GM19099 (cell line): ENCODE results near the gene HNRNPH1.
A peak's percentile ranks its signal among the peaks of the same experiment; 100 is the strongest.

Source experiments
- POLR2A ChIP-seq: IDR thresholded peaks from 3 replicates; pipeline ENCODE4 v1.6.1; 2011; ENCODE audit warnings: low read depth; ENCODE audit not compliant: insufficient read length; ENCODE audit errors: extremely low read depth

HNRNPH1 gene

GRCh38 chr5:179613460-179614071, 9.9 kb downstream of the HNRNPH1 start:
- peak; percentile 18 for TF ChIP-seq POLR2A

DNA sequence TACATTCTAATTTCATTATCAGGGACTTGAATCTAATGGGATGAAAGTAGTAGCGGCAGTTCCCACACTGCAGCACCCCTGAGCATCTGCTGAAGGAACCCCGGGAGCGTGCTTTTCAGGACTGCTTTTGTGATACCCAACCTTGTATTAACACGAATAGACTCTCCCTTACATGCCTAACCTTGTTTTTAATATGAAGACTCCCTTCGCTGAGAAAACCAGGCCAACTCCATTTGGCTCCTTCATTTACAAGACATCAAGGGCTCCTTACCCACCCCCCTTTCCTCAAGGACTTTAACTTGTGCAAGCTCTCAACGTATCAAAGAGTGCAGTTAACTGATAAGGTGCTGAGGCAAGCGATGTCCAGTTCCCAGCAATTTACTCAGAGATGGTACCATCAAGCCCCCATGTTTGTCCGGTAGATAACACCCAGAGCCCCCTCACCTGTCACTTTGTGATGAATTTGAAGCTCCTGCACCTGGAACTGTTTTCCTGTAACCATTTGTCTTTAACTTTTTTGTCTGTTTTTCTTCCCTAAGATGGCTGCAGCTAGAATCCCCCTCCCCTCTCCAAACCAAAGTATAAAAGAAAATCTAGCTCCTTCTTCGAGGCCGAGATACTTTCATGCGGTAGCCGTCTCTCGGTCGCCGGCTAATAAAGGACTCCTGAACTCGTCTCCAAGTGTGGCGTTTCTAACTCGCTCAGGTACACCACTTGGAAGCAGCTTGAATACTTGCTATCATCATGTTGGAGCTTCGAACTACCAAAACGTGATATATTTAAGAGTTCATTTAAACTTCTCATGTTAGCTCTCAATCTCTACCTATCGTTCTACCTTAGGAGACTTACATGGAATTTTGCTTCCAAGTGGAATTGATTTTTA, 10.7 kb downstream of the HNRNPH1 start:
- no peak for TF ChIP-seq POLR2A

GRCh38 chr5:179610903-179611265, 12.6 kb downstream of the HNRNPH1 start:
- no peak for TF ChIP-seq POLR2A

DNA sequence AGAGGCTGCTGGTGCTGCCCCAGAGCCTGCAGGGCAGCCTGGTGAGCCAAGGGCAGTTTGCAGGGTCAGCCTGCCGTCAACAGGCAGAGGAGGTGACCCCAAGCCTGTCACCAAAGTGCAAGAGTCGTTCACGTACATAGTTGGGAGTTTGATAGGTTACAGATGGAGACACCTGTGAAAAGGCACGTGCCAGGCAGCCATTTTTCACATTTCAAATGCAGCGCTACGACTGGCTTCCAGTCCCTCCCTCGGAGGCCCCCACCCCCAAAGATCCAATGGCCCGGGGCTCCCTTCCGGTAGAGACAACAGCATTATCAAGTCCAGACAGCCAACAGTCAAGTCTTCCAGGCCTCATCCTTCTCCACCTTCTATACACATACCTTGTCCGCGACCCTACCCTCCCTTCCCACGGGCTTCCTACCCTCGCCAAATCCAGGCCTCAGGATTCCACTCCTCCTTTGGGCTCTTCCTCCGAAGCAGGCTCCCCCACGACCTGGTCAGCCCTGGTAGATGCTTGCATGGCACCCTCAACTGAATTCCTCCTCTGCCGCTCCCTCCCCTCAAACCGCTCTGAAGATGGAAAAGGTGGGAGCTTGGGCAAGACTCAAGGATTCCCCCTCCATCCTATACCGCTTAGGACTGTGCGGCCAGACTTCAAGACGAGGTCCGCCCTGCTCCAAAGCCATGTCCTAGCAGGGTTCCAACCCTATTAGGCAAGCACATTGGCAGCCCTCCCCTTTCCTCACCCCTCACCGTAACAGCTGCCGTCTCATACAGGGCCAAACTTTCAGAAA, 13.2 kb downstream of the HNRNPH1 start:
- peak; percentile 16 for TF ChIP-seq POLR2A

DNA sequence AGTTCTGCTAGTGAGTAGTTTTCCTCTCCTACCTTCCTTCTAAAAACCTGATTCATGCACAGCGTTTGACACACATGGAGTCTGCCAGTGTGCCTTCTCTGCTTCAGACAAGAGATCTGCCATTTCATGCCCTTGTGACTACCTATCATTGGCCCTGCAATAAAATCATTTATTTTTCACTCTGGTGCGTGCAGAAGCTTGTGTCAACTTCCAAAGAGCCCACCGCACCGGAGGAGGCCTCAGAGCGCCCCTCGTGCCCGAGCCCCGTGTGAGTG, 13.7 kb downstream of the HNRNPH1 start:
- no peak for TF ChIP-seq POLR2A

- TF ChIP-seq POLR2A = no peak
Observed at GRCh38 chr5:179608131-179608581, 15.3 kb downstream of the HNRNPH1 start.

DNA sequence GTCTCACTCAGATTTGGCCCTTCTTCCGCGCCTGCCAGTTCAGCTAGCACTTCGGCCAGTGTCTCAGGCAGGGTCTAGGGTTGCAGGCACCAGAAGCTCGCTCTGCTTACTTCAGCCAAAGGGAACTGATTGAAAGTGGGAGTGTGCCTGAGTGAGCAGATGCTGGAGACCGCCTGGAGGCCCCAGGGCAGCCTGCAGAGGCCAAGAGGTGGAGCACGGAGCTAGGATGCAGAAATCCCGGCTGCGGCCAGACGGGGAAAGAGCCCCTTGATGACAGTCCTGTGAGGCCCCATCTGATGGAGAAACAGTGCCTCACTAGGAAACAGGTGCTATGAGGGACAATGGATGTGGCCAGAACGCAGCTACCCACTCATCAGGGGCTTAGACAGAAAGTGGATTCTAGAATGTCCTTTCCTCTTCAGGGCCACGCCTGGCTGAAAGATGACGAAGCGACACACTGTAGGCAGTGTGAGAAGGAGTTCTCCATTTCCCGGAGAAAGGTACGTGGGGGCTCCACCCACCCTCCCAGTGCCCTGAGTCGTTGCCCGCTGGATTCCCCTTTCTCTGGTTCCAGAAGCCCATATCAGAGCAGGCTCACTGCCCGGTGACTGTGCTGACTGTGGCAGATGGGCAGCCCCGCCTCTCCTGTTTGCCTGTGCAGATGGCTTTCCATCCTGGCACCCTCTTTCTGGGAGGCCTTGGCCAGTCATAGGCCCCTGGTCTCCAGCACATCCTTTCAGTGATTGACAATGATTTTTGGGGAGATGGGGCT, 16.1 kb downstream of the HNRNPH1 start:
- no peak for TF ChIP-seq POLR2A

DNA sequence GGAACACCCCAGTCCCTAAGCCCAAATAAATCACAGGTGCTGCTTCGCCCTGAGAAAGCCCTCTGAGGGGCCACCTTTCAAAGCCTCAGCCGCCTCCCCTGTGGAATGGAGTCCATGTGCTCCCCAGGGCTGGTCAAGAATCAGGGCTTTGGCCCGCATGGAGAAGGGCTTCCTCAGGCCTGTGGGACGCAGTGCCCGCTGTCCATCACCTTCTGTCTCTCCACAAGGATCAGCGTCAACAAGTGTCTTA, 16.6 kb downstream of the HNRNPH1 start:
- no peak for TF ChIP-seq POLR2A

GRCh38 chr5:179606071-179606909, 17.2 kb downstream of the HNRNPH1 start:
- TF ChIP-seq POLR2A = no peak

- TF ChIP-seq POLR2A = no peak
Observed at GRCh38 chr5:179605026-179605833, 18.2 kb downstream of the HNRNPH1 start.

DNA sequence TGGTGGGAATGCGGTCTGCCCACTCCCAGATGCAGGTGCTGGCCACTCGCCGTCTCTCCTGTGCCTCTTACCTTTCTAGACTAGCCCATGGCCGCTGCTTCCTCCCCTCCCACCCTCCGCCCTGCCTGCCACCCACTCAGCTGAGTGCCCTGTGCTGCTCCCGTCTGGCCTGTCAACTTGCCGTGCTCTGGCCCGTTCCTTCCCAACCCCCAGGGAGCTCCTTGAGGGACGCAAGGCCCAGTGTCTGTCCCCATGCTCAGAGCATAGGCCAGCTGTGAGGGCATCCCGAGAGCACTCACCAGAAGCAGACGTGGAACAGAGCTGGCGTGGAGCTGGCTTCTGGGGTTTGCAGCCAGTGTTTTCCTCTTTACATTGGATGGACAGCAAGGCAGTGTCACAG, 20.2 kb downstream of the HNRNPH1 start:
- TF ChIP-seq POLR2A = no peak

GRCh38 chr5:179601871-179602625, 21.4 kb downstream of the HNRNPH1 start:
- no peak for TF ChIP-seq POLR2A

GRCh38 chr5:179599973-179600372, 23.5 kb downstream of the HNRNPH1 start:
- TF ChIP-seq POLR2A = no peak
